Smooth muscle cell (in vitro differentiated cells): Measurements from ENCODE around the gene FREM2. TPM values are rescaled to one million over a fixed set of nuclear protein-coding genes. Genes with fewer than 3 reads are reported as not detected.

ENCODE experiments used
- DNase-seq: peaks from one replicate; lab custom pipeline; 2025; ENCODE audit not compliant: unreplicated experiment; lab: John Stamatoyannopoulos, UW
- H2AFZ ChIP-seq: fragments of 200-600 bp; sonication (generic); 2 replicates; pipeline ENCODE4 v1.6.0; 2016; ENCODE audit warnings: antibody characterized with exemption, low read depth, mild to moderate bottlenecking
- H3F3A ChIP-seq: fragments of 200-600 bp; sonication (generic); 2 replicates; pipeline ENCODE4 v1.6.0; 2017; ENCODE audit warnings: antibody characterized with exemption, low read depth
- H3K27ac ChIP-seq: fragments of 200-600 bp; sonication (generic); 2 replicates; pipeline ENCODE4 v1.5.1; 2016; ENCODE audit warnings: low read depth, mild to moderate bottlenecking
- H3K27me3 ChIP-seq: fragments of 200-600 bp; sonication (generic); 2 replicates; pipeline ENCODE4 v1.6.1; 2016; ENCODE audit warnings: low read depth, mild to moderate bottlenecking
- H3K36me3 ChIP-seq: fragments of 200-600 bp; sonication (generic); 2 replicates; pipeline ENCODE4 v1.5.1; 2016; ENCODE audit warnings: low read depth
- H3K4me1 ChIP-seq: fragments of 200-600 bp; sonication (generic); 2 replicates; pipeline ENCODE4 v1.5.1; 2016; ENCODE audit warnings: low read depth
- H3K4me2 ChIP-seq: fragments of 200-600 bp; sonication (generic); 2 replicates; pipeline ENCODE4 v1.6.0; 2016; ENCODE audit warnings: mild to moderate bottlenecking
- H3K4me3 ChIP-seq: fragments of 200-600 bp; sonication (generic); 2 replicates; pipeline ENCODE4 v1.5.1; 2016; ENCODE audit warnings: mild to moderate bottlenecking
- H3K79me2 ChIP-seq: fragments of 200-600 bp; sonication (generic); 2 replicates; pipeline ENCODE4 v1.6.0; 2016; ENCODE audit warnings: low read depth, mild to moderate bottlenecking
- H3K9ac ChIP-seq: fragments of 200-600 bp; sonication (generic); 2 replicates; pipeline ENCODE4 v1.6.0; 2016; ENCODE audit warnings: low read depth
- H3K9me3 ChIP-seq: fragments of 200-600 bp; sonication (generic); replicated peaks from 2 replicates; pipeline ENCODE4 v1.5.1; 2016; ENCODE audit warnings: low read depth
- H4K20me1 ChIP-seq: fragments of 200-600 bp; sonication (generic); 2 replicates; pipeline ENCODE4 v1.6.0; 2016; ENCODE audit warnings: low read depth
- CTCF ChIP-seq: fragments of 200-600 bp; sonication (generic); IDR thresholded peaks from 2 replicates; pipeline ENCODE4 v1.5.1; 2017; ENCODE audit warnings: borderline replicate concordance, mild to moderate bottlenecking, antibody characterized with exemption; ENCODE audit not compliant: insufficient read depth, poor library complexity, severe bottlenecking
- WGBS: methylation state at CpG from one replicate; pipeline ENCODE4 v1.1.7; 2016; ENCODE audit warnings: low lambda C conversion rate; 5-methylcytosine and 5-hydroxymethylcytosine counted together
- polyA plus RNA-seq: library from polyadenylated mRNA; unstranded; fragments of >200 nt; fragmentation: Nextera tagmentation; extraction: Ambion mirVana; gene quantifications from 2 replicates; pipeline ENCODE4 v1.2.1, GENCODE V29; 2016
- total RNA-seq: library from RNA; depleted of rRNA; stranded (reverse); fragments of >200 nt; gene quantifications from 2 replicates; pipeline ENCODE4 v1.2.3, GENCODE V29; 2014

The FREM2 gene
- total and polyA plus RNA-seq, 2 experiments from 2014 or later = 2.7 TPM; not detected in 1

- no peak overlapping the region for H3K4me2 ChIP-seq
- no peak for TF ChIP-seq CTCF
- H3K9ac ChIP-seq = no peak overlapping the region
- no peaks in the 10 kb centered on the region for H3K9me3 ChIP-seq
- no peaks in the 10 kb centered on the region for H3K79me2 ChIP-seq
- no peak overlapping the region for H2AFZ ChIP-seq
- DNase-seq = no peak
- no peaks in the 10 kb centered on the region for H3F3A ChIP-seq
- no peak overlapping the region for H3K27ac ChIP-seq
- no peaks in the 10 kb centered on the region for H3K4me1 ChIP-seq
- WGBS = 98% methylated on average over 2 of the region's 2 CpGs
- no peak overlapping the region for H3K4me3 ChIP-seq
- no peaks in the 10 kb centered on the region for H3K36me3 ChIP-seq
- H3K27me3 ChIP-seq = no peaks in the 10 kb centered on the region
- H4K20me1 ChIP-seq = no peaks in the 10 kb centered on the region
Observed at GRCh38 chr13:38862443-38862842, 175.6 kb downstream of the FREM2 start.

GRCh38 chr13:38863536-38863935 is 176.7 kb downstream of the FREM2 start:
- no peak for TF ChIP-seq CTCF
- Histone ChIP-seq H3K9me3 (no peaks in the 10 kb centered on the region), H4K20me1 (no peaks in the 10 kb centered on the region), H3K4me3 (no peak overlapping the region), H3K4me2 (no peak overlapping the region), H3K36me3 (no peaks in the 10 kb centered on the region), H2AFZ (no peak overlapping the region), H3F3A (no peaks in the 10 kb centered on the region), H3K27me3 (no peaks in the 10 kb centered on the region), H3K79me2 (no peaks in the 10 kb centered on the region), H3K27ac (no peak overlapping the region), H3K9ac (no peak overlapping the region), H3K4me1 (no peaks in the 10 kb centered on the region)
- 98% methylated on average over 3 of the region's 3 CpGs for WGBS
- DNase-seq = no peak

DNA sequence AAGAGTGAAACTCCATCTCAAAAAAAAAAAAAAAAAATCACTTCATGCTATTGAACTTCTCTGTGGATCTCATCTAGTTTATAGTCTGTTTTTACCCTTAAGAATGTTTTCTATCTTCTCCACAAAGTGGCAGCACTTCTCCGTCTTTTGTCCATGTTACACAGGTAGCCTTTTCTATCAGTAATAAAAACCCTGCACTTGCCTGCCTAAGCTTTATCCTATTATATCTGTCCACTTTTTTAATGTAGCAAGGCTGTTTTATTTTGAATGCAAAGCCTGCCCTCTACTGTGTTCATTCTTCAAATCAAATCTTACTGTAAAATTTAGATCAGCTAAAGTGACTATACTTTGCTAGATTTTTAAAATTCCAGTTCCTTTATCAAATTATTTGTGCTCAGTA is 179.8 kb downstream of the FREM2 start:
- no peak for DNase-seq
- Histone ChIP-seq H3K4me1 (no peaks in the 10 kb centered on the region), H3K27ac (no peak overlapping the region), H2AFZ (no peak overlapping the region), H3K9ac (no peak overlapping the region), H3K4me2 (no peak overlapping the region), H3K27me3 (no peaks in the 10 kb centered on the region), H3F3A (no peaks in the 10 kb centered on the region), H3K4me3 (no peak overlapping the region), H3K79me2 (no peaks in the 10 kb centered on the region), H4K20me1 (no peaks in the 10 kb centered on the region), H3K36me3 (no peaks in the 10 kb centered on the region), H3K9me3 (no peaks in the 10 kb centered on the region)
- no peak for TF ChIP-seq CTCF
- 92% methylated on average over 1 of the region's 1 CpG for WGBS

- no peak for DNase-seq
- Histone ChIP-seq H2AFZ (no peak overlapping the region), H3K9me3 (no peaks in the 10 kb centered on the region), H3K4me2 (no peak overlapping the region), H3F3A (no peaks in the 10 kb centered on the region), H3K79me2 (no peaks in the 10 kb centered on the region), H3K9ac (no peak overlapping the region), H3K27me3 (no peaks in the 10 kb centered on the region), H3K27ac (no peak overlapping the region), H3K4me3 (no peak overlapping the region), H3K36me3 (no peaks in the 10 kb centered on the region), H3K4me1 (no peaks in the 10 kb centered on the region), H4K20me1 (no peaks in the 10 kb centered on the region)
- WGBS = 80% methylated on average over 3 of the region's 3 CpGs
- no peak for TF ChIP-seq CTCF
Observed at GRCh38 chr13:38868399-38868798, 181.5 kb downstream of the FREM2 start.
